OCI-M1 (cell line): ENCODE results near the gene MED13L.
"Not testable (repeated sequence)": the region's sequence is repeated elsewhere in the genome, so short reads cannot be mapped to it uniquely, and the experiment has no call there.

ENCODE experiments used
- DNase-seq: peaks from one replicate; lab custom pipeline; 2025; lab: John Stamatoyannopoulos, UW

The MED13L gene

DNA sequence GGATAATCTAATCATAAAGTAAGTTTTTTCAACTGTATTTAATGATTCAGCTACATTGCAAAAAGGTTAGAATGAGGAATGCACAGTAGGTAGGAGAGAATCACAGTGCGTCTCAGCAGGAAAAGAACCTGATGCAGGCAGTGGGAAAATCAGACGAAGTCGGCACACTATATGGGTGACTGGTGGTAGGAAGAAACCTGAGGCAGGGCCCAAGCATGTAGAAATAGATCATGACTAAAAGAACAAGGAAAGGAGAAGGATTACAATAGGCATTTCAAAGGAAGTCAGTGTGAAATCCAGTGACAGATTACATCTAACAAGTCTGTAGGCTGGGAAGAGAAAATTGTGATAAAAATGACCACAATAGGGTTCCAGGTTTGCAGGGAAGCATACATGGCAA, 267.0 kb downstream of the MED13L start:
- no peak for DNase-seq

DNA sequence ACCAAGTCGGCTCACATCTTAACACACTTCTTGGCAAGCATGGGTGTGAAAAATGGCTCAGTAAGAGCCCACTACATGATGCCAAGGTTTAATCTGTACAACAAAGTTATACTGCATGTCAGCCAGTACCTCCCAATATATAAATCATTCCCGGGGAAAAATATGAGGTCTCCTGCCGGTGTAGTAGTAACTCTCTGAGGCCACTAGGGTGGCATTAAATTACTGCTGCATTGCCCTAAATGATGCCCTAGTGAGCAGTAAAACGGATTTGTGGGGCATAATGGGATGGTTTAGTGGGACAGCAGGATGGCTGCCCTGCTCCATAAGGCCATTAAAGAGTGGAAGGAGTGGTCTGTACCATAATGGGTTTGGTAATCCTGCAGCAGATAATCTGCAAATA, 267.7 kb downstream of the MED13L start:
- DNase-seq: no peak

DNA sequence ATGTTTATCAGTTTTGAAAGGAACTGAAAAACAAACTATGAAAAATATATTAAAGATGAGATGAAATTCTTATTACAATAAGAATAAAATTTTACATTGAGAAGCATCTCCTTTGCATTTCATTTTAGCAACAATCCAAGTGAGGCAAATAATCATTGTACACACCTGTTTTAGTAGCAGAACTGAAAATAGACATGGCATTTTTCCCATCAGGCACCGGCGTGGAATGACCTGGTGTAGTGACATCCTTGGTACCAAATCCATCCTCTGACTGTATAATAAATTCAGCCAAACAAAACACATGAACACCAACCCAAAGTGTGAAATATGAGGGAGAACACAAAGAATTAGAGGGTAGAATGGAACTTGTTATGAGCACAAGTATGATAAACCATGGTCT, 271.4 kb downstream of the MED13L start:
- no peak for DNase-seq

DNA sequence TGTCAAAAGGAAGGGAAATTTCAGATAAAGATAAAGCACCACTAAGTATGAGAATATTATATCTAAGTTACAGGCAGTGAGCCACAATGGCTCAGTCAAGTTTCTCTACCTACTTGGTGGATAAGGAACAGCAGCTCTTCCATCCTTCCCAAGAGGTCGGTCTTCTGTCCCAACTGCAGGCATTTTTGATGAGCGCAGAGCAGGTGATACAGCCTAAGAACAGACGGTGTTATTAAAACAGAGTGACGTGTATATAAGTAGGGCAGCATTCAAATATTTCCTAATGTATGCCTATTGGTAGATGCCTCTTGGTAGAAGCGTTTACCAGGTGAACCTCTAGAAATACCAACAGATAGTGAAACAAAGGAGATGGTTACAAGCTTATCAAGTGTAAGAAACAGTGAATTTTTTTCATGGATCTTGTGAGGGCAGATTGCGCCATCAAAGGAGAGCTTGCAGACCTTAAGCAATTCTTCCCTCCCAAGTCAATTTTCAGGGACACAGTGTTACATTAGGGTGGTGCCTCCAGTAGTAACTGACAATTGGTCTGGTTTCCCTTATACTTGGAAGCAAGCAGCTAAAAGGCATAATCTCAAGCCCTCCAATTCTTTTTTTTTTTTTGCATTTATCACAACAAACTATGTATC, 274.5 kb downstream of the MED13L start:
- no peak for DNase-seq

DNA sequence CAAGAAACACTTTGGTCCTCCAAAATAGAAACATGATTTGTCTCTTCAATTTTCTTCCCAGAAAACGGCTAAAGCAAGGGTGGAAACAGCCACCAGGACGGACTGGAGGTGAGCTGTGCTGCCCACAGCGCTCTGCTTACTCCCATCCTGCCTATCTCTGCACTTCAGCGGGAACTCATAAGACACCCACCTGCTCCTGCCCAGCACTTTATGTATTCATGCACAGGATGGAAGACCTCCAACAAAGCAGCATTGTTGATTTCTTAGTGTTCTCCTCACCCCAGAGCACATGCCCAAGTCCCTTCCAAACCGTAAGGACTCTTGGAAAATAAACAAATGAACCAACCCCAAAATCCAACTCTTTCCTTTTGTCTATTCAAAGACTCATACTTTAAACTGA, 277.2 kb downstream of the MED13L start:
- no peak for DNase-seq

DNA sequence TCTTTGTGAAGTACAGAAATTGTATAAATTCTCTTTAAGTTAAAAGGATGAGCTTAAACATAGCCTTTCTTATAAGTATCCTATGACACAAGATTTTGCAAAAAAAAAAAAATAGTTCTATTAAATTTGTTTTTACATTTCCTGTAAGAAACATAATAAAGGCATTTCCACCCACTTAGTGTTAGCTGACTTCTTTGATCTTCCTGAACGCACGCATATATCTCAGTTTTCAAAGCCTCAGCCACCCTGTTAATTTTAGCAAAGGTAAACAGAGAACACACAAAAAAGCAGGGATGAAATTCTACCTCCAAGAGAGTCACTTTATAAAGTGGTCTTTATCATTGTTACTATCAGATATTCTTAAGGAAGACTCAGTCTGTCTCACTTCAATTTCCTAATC, 277.9 kb downstream of the MED13L start:
- no peak for DNase-seq

DNA sequence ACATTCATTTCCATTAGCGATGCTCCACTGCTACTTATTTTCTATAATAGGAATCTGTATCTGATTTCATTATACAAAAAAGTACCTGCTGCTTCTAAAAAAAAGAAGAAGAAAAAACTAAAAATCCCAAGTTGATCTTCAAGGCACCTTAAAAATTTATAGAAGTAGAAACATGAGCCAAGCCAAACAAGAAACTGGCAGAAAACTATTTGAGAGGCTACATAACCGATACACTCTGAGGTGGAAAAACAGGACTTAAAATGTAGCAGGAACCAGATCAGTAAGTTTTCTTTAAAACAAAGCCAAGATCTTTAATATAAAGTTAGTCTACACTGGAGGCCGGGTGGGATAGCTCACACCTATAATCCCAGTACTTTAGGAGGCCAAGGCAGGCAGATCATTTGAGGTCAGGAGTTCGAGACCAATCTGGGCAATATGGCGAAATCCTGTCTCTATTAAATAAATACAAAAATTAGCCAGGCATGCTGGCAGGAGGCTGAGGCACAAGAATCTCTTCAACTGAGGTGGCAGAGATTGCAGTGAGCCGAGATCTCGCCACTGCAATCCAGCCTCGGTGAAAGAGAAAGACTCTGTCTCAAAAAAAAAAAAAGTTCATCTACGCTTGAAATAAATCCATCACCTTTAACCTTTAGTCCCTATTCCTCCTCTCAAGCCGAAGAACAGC, 278.6 kb downstream of the MED13L start:
- DNase-seq: no peak

DNA sequence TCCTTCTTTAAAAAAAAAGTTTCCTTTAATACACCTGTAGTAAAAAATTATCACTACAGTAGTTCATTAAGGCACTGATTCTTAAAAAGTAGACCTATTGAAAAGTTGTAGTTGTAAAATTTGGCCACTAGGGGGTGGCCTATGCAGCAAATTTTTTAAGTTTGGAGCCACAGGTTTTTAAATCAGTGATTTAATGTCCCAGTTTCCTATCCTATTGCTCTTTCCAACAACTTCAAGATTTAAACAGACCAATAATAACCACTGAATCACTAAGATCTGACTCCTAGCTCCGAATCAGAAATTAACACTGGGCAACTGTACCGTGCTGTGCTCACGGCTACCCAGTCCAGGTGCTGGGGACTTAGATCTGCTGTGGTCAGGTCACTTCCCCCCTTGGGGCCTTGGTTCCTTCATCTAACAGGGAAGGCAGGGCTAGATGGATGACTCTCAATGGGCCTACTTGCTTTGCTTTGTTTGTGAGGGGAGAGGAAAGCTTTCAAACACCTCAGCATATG, 279.3 kb downstream of the MED13L start:
- peak; percentile 54 for DNase-seq

DNA sequence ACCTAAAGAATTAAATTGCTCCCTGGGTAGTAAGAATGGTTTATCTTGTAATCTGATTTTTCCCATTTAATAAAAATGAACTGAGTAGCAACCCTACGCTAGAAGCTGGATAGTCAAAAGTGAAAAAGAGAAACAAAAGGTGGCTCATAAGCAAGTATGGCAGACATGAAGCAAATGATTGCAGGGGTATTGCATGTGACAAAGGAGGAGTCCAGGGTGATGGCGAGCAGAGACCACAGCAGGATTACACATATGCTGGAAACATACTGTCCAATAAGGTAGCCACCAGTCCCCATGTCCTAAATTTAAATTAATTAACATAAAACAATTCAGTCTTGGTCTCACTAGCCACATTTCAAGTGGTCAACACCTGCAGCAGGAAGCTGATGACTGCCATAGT, 283.8 kb downstream of the MED13L start:
- no peak for DNase-seq

DNA sequence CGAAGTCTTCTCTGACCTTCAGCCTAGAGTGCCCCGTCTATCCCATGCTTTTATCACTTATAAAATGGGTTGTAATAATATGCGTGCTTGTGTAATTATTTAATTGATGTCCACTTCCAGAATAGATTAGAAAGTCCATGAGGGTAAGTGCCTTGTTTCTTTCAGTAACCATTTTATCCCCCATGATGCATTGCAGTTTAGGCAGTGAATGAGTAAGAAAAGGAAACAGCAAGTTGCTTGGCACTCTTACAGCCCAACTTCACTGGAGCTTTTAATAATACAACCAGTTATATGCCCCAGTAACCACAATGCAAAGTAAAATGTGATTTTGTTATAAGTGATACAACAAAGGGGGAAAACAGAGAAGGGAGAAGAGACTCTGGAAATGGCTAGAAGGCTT, 287.3 kb downstream of the MED13L start:
- no peak for DNase-seq

DNA sequence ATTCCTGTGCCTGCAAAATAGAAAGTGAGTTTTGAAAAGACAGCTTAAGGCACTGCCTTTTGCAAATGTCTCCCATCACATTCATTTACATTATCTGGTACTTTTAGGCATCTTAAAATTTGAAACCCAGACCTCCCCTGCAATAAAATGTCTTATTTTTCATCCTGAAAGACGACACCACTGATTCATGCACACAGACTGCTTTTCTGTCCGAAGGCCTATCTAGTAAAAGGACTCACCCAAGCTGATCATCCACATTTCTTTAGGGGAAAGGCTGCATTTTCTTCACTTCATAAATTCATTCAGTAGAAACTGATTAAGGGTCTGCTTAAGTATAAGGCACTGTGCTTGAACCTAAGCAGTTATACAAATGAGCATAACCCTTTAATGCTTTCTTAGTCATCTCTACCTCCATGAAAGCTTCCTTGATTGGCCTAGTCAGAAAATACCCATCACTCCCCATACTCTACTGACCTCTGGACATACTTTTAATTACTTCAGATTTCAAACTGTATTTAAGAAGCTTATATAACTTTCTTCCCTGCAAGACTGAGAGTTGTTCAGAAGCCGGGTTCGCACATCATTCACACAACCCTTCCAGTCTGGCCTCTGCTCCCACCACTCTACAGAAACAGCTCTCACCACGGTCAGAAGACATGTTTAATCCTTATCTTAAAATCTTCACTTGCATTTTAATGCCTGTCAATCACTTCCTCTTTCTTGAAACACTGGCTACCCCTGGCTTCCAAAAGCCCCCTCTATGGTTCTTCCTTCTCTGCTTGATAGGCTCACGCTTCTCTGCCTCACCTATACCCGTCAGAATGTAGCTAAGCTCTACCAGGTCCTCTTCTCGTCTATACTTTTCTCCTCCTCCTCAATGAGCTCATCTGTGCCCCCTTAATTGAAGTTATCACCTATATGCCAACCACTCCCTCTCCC, 288.6 kb downstream of the MED13L start:
- no peak for DNase-seq

DNA sequence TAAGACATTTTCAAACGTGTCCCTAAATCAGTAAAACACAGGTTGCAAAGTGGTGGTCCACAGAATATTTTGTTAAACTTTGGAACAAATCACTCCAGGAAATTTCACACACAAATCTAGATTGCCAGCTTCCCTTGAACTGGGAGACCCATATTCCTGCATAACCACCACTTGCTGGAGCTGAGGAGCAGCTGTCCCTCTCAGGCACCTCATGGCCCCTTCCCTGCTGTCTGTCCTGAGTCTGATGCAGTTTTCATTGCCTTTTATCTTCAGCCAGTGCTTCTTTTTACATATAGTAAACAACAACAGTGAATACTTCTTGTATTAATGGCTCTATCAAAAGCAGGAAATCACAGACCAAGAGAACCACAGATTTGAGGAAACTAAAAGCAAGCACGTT, 289.3 kb downstream of the MED13L start:
- no peak for DNase-seq

DNA sequence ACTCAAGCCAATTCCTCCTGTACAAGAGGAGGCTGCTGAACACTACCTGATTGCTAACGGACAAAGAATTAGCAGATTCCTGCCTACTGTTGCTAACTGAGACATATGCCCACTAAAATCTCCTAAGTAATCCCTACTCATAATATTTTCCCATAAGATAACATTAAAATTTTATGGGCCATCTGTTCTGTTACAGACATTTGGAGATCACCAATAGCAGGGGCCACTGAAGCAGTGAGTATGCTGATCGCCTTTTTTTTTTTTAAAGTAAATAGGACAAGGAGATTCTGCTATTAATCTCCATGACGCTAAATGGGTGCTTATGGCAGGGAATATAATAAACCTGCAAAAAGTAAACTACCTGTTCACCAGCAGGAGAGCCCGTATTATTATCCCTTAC, 292.9 kb downstream of the MED13L start:
- DNase-seq: no peak

DNA sequence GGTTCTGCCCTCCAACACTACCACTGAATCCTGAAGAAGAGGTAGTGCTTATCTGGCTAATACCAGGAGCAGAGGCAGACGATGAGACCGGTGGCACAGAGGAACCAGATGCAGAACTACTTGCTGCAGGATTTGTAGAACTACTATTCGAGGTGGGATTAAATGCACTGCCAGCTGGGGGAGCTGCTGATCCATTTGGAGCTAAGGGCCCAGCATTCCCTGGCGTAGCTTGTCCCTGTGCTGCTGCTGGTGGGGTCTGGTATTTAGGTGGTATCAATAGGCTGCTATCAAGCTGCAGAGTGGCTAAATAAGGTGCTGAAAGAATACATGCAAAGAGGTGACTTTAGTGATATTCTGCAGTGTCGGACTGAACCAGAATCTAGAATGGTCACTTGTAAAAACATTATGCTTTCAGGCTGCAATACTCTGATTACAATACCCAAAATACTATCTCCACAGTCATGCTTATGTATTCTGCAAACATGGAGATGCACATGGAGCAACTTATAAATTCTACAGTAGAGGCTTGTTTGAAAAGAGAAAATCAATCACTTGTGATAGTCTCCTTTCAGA, 294.2 kb downstream of the MED13L start:
- no peak for DNase-seq

DNA sequence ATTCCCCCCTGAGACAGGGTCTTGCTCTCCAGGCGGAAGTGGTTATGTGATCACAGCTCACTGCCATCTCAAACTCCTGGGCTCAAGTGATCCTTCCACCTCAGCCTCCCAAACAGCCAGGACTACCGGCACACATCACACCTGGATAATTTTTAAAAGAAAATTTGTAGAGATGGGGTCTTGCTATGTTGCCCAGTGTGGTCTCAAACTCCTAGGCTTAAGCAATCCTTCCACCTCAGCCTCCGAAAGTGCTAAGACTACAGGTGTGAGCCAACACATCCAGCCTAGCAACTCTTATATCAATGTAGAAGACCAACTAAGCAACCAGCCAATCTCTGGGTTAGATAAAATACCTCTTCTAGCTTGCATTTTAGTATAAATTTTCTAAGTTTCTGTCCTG, 297.2 kb downstream of the MED13L start:
- no peak for DNase-seq

DNA sequence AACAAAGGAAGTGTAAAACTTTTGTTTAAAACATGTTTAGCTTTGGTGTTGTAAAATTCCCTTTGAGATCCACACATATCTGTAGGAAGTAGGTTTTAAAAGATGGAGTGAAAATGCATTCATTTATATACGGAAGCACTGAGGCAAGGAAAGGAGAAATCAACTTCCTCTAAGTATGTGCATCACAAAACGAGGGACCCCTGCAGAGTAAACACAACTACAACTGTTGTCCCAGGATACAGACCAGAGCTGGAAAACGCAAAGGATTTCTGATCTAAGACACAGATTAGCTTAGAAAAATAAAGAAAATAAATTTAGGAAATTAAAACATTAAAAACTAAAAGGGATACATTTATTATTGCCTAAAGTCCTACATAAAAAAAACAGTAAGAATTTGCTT, 297.6 kb downstream of the MED13L start:
- no peak for DNase-seq

DNA sequence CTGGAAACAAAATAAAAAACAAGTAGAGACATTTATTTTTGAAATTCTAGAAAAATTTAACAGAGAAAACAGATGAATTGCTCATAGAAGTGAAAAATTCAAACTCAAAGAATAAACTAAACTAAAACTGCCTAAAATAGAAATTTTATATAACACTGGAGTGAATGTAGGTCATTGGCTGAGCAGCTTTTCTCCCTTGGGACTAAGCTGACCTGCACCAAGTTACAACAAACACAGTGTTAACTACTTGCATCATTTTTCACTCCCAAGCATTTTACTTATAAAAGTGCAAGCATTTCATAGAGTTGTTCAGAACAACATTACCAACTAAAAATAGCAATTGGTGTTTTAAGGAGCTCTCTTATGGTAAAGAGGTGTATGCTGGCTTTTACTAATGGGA, 298.1 kb downstream of the MED13L start:
- DNase-seq: no peak

DNA sequence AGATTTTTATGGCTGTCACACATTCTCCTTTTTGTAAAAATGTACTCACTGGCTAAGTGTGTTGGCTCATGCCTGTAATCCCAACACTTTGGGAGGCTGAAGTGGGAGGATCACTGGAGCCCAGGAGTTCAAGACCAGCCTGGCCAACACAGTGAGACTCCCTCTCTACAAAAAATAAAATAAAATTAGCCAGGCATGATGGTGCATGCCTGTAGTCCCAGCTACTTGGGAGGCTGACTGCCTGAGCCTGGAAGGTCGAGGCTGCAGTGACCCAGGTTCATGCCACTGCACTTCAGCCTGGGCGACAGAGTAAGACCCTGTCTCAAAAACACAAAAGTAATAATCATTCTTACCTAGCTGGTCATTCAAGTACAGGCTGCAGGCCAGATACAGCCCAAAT, 300.7 kb downstream of the MED13L start:
- DNase-seq: not testable (repeated sequence)

DNA sequence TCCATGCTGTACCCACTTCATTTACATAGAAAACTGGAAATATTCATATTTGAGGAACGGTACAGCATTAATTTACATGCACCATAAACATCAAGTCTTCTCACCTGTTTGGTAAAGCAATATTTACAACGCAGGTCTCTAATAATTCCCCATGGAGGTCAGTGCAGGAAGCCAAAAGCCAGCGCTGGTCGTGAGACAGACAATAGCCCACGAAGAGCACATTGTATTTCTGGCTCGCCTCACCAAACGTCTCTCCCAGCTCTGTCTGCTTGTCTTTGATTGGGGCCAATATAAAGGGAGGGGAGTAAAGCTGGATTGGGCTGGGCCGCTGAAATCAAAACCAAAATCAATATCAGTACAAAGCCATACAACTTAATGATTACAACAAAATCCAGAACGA, 302.1 kb downstream of the MED13L start:
- DNase-seq: no peak

DNA sequence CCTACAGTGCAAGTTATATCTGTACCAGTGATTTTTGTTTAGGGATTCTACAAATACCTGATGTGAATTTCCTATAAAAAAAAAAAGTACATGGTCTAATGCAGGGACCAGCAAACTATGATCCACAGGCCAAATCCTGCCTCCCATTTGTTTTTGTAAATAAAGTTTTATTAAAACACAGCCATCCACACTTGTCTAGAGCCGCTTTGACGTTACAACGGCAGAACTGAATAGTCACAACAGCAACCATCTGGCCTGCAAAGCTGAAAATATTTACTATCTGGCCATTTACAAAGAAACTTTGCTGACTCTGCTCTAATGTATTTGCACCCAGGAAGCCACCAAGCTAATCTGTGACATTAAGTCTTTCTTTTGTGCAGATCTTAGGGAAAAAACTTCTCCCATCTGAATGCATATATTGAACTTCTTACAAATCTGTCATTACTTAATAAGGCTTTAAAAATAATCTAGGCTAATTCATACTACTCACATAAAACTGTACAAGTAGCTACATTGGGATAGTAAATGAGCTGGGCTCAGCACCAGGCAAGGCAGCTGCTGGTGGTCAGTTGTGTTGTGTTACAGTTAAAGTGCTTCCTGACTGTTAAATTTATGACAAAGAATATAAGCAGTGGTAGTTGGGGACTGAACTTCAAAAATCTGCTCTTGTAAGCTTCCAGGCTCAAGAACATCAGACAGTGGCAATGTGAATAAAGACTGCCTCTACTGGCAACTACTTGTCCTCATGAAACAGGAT, 303.3 kb downstream of the MED13L start:
- DNase-seq: no peak

DNA sequence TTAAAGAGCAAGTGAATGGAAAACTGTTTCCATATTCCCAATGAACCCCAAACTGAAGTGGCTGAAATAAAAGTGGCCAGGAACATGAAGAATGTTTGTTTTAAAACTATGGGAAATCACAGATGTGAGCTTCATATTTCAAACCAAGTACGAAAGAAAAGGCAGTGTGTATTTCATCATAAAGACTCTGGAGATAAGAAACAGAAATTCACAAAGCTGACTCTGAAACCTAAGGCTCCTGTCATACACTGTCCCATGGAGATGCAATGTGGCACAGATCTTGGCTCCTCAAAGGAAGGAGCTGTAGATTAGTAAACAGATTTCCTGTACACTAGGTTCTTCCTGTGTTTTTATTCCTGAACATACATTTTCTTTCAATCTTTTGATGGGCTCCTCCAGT, 304.4 kb downstream of the MED13L start:
- no peak for DNase-seq

DNA sequence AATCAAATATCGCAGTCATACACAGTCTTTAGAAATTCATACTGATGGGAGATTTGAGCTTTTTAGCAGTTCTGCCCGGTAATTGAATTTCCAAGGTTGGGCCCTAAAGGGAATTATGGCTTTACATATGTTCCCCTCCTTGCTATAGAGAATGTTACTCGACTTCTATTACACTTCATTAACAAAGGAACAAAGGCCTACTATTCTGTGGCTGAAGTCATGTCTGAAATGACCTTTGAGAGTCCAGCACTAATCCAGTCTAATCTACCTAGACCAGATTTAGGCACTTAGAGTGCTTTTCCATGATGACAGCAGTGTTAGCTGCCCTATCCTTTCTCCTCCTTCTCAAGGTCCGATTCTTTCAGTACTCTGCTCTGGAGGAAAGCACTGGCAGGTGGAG, 305.3 kb downstream of the MED13L start:
- DNase-seq: no peak
